GF-D8 (cell line): Measurements from ENCODE around the gene INKA2.
"Not testable (repeated sequence)": the region's sequence is repeated elsewhere in the genome, so short reads cannot be mapped to it uniquely, and the experiment has no call there.

Experiments used
- DNase-seq: peaks from one replicate; lab custom pipeline; 2025; lab: John Stamatoyannopoulos, UW

The INKA2 gene

GRCh38 chr1:111750856-111751255 lies 11.7 kb upstream of the INKA2 start:
- DNase-seq: no peak

GRCh38 chr1:111749628-111750027 lies 10.4 kb upstream of the INKA2 start:
- DNase-seq: no peak

GRCh38 chr1:111747947-111748346 lies 8.8 kb upstream of the INKA2 start:
- no peak for DNase-seq

- DNase-seq: peak; percentile 18
These were observed 8.1 kb upstream of the INKA2 start for GRCh38 chr1:111747282-111747734.

- no peak for DNase-seq
These were observed 7.4 kb upstream of the INKA2 start for GRCh38 chr1:111746614-111746999.

GRCh38 chr1:111745675-111746613 lies 6.7 kb upstream of the INKA2 start:
- no peak for DNase-seq

GRCh38 chr1:111743679-111744101 lies 4.5 kb upstream of the INKA2 start:
- DNase-seq: no peak

- no peak for DNase-seq
These were observed 3.8 kb upstream of the INKA2 start for GRCh38 chr1:111742938-111743549.

- not testable (repeated sequence) for DNase-seq
These were observed 3.1 kb upstream of the INKA2 start for GRCh38 chr1:111742292-111742691.

GRCh38 chr1:111739925-111740765 lies 950 bp upstream of the INKA2 start:
- DNase-seq: no peak

- peak; percentile 56 for DNase-seq
These were observed 580 bp downstream of the INKA2 start for GRCh38 chr1:111738436-111739193.

GRCh38 chr1:111738133-111738435 lies 1.1 kb downstream of the INKA2 start:
- DNase-seq: no peak

GRCh38 chr1:111737216-111738132 lies 1.7 kb downstream of the INKA2 start:
- DNase-seq: peak; percentile 25

- no peak for DNase-seq
These were observed 2.5 kb downstream of the INKA2 start for GRCh38 chr1:111736548-111737215.

- no peak for DNase-seq
These were observed 3.2 kb downstream of the INKA2 start for GRCh38 chr1:111735858-111736544.

- DNase-seq: no peak
These were observed 3.9 kb downstream of the INKA2 start for GRCh38 chr1:111735321-111735720.

GRCh38 chr1:111734856-111735255 lies 4.3 kb downstream of the INKA2 start:
- DNase-seq: no peak

GRCh38 chr1:111734426-111734825 lies 4.8 kb downstream of the INKA2 start:
- no peak for DNase-seq

GRCh38 chr1:111733992-111734341 lies 5.2 kb downstream of the INKA2 start:
- peak; percentile 66 for DNase-seq
